Measurements from ENCODE around the gene OTOG. TPM values are rescaled to one million over a fixed set of nuclear protein-coding genes. Genes with fewer than 3 reads are reported as not detected.

The OTOG gene
- total RNA-seq, 1 experiment from 2014 or later, result 0.35 TPM

- no peak overlapping the region; the same call in 1 of the 2 replicates for H3K14ac ChIP-seq (ENCODE audit: insufficient read depth, low read length)
- H3K79me2 ChIP-seq (ENCODE audit: insufficient read depth, low read length), result no peaks in the 10 kb centered on the region
- no peak overlapping the region for H2AFZ ChIP-seq (ENCODE audit: low read length)
- Mint-ChIP-seq H3K27ac (no peak overlapping the region), H3K4me1 (peaks cover 10 to 29% of the 10 kb centered on the region in 2 experiments), H3K27me3 (ENCODE audit: low read depth) (peaks cover 38% of the 10 kb centered on the region), H3K9me3 (no peaks in the 10 kb centered on the region), H3K4me3 (no peak overlapping the region; a peak in 2 of 5 replicates), H3K36me3 (ENCODE audit: insufficient read depth in 1 of 3, low read depth in 3 of 3) (no peaks in the 10 kb centered on the region)
- no peak for DNase-seq
- no peak overlapping the region for H3K18ac ChIP-seq (ENCODE audit: insufficient read length, low read depth, low read length)
- H4K91ac ChIP-seq (ENCODE audit: insufficient read length, low read depth, low read length), result no peak overlapping the region
- no peak overlapping the region for H2BK20ac ChIP-seq (ENCODE audit: low read depth, low read length, poor library complexity, severe bottlenecking)
- H4K20me1 ChIP-seq (ENCODE audit: control insufficient read depth, insufficient read depth, insufficient read length), result peaks cover 2% of the 10 kb centered on the region
- H3K4ac ChIP-seq (ENCODE audit: low read depth, low read length), result no peak overlapping the region
- H4K8ac ChIP-seq (replicated peaks; ENCODE audit: insufficient read length, low read depth, low read length), result no peak overlapping the region
- H3K4me2 ChIP-seq (ENCODE audit: insufficient read depth, insufficient read length, low read length), result no peak overlapping the region
- no peak overlapping the region for H2AK5ac ChIP-seq (ENCODE audit: insufficient read length, low read length)
- no peak overlapping the region for H3K27ac ChIP-seq (ENCODE audit: insufficient read length, low read depth, low read length)
- TF ChIP-seq, protein P1, sequence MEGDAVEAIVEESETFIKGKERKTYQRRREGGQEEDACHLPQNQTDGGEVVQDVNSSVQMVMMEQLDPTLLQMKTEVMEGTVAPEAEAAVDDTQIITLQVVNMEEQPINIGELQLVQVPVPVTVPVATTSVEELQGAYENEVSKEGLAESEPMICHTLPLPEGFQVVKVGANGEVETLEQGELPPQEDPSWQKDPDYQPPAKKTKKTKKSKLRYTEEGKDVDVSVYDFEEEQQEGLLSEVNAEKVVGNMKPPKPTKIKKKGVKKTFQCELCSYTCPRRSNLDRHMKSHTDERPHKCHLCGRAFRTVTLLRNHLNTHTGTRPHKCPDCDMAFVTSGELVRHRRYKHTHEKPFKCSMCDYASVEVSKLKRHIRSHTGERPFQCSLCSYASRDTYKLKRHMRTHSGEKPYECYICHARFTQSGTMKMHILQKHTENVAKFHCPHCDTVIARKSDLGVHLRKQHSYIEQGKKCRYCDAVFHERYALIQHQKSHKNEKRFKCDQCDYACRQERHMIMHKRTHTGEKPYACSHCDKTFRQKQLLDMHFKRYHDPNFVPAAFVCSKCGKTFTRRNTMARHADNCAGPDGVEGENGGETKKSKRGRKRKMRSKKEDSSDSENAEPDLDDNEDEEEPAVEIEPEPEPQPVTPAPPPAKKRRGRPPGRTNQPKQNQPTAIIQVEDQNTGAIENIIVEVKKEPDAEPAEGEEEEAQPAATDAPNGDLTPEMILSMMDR (conservative IDR thresholded peaks at IDR 0.05), result peak; percentile 16; the same call in 2 of the 3 replicates
- no peak overlapping the region for H2BK120ac ChIP-seq (ENCODE audit: low read depth, low read length, poor library complexity, severe bottlenecking)
- H3K79me1 ChIP-seq (ENCODE audit: insufficient read depth, low read depth, low read length, poor library complexity, severe bottlenecking), result no peaks in the 10 kb centered on the region
- no peak overlapping the region for H2BK15ac ChIP-seq (ENCODE audit: low read depth, low read length)
- no peaks in the 10 kb centered on the region for H3K9me3 ChIP-seq (ENCODE audit: control insufficient read depth, low read depth, low read length)
- no peak overlapping the region for H4K5ac ChIP-seq (ENCODE audit: insufficient read length, low read depth, low read length)
- H2BK12ac ChIP-seq (ENCODE audit: insufficient read length, low read depth, low read length), result no peak overlapping the region
- WGBS (ENCODE audit: extremely low coverage, insufficient read length, low lambda C conversion rate), result no CpG with 5 or more reads among the region's 7 CpGs
- no peak overlapping the region for H3K56ac ChIP-seq (ENCODE audit: insufficient read length, low read depth, low read length)
- H3K23me2 ChIP-seq (ENCODE audit: insufficient read length, low read depth, low read length, poor library complexity, severe bottlenecking), result no peaks in the 10 kb centered on the region
- no peaks in the 10 kb centered on the region for H3K27me3 ChIP-seq (ENCODE audit: insufficient read depth, low read length)
- no peak overlapping the region for H3K9ac ChIP-seq (ENCODE audit: extremely low read depth, insufficient read length, low read length)
- no peak overlapping the region for H3K23ac ChIP-seq (ENCODE audit: insufficient read length, low read depth, low read length)
- no peaks in the 10 kb centered on the region for H3K4me1 ChIP-seq (ENCODE audit: insufficient read depth, low read length)
- no peak overlapping the region for H2BK5ac ChIP-seq (ENCODE audit: insufficient read length, low read length)
- no peak overlapping the region for H3T11ph ChIP-seq (ENCODE audit: low read length)
Observed at GRCh38 chr11:17601256-17601671, 54.2 kb downstream of the OTOG start.
